HepG2 (cell line): ENCODE results near the gene NT5M. TPM values are rescaled to one million over a fixed set of nuclear protein-coding genes. Genes with fewer than 3 reads are reported as not detected.
A peak's percentile ranks its signal among the peaks of the same experiment; 100 is the strongest.

ENCODE experiments used
- ATAC-seq: fragments of 200-7000 bp; cut with Tn5 transposase; 3 replicates; pipeline ENCODE4 v1.9.1; 2020; ENCODE audit warnings: mild to moderate bottlenecking, moderate library complexity
- BruUV-seq: library from RNA; stranded (reverse); fragments of 400-500 nt; replicated peaks from 2 replicates; lab custom pipeline; 2021; lab: Mats Ljungman, UMichigan
- CTCF ChIA-PET: fragments of 300-600 bp; formaldehyde crosslinking; extraction: SDS; loops from one replicate; lab custom pipeline; 2021; ENCODE audit warnings: low total read pairs, inconsistent platforms, low intra/inter-chr PET ratio; lab: Yijun Ruan, JAX
- POLR2A ChIA-PET: fragments of 350-600 bp; sonication (Branson Sonifier 250); formaldehyde crosslinking; loops from one replicate; lab custom pipeline; 2020; ENCODE audit warnings: antibody characterized with exemption, inconsistent platforms; lab: Yijun Ruan, JAX
- DNase-seq: peaks from one replicate; pipeline ENCODE4 v3.0.0-alpha.2; 2015; ENCODE audit warnings: low spot score
- FAIRE-seq: peaks from 3 replicates; lab custom pipeline; 2011; peaks lifted over from hg19 to GRCh38; lab: Jason Lieb, UNC
- H2AFZ ChIP-seq: one replicate; pipeline ENCODE4 v1.6.1; 2011; ENCODE audit warnings: low read length, inconsistent platforms
- H3K27ac ChIP-seq: fragments of 300-600 bp; 3 replicates; pipeline ENCODE4 v1.8.0; 2011; ENCODE audit warnings: mixed run types, mild to moderate bottlenecking, mixed read lengths, low read length, inconsistent platforms; ENCODE audit not compliant: insufficient read depth; ENCODE audit errors: extremely low read length
- H3K27me3 ChIP-seq, 2 experiments: fragments of 200-600 bp in 1 of 2; 2 replicates in 1 of 2; 3 replicates in 1 of 2; pipeline versions ENCODE4 v1.6.0 to v1.8.0; 2011; ENCODE audit warnings: low read length in 2 of 2, mild to moderate bottlenecking in 2 of 2, moderate library complexity in 2 of 2, inconsistent platforms in 1 of 2; ENCODE audit not compliant: insufficient read depth in 2 of 2, control insufficient read depth in 1 of 2
- H3K36me3 ChIP-seq, 2 experiments: fragments of 200-600 bp in 1 of 2; replicated peaks in 1 of 2; 2 replicates in 1 of 2; 3 replicates in 1 of 2; pipeline versions ENCODE4 v1.5.1 to v1.8.0; 2011; ENCODE audit warnings: low read length in 2 of 2, inconsistent platforms in 1 of 2; ENCODE audit not compliant: insufficient read depth in 2 of 2, control insufficient read depth in 1 of 2
- H3K4me1 ChIP-seq: 2 replicates; pipeline ENCODE4 v1.5.1; 2012; ENCODE audit warnings: low read length, inconsistent platforms; ENCODE audit not compliant: insufficient read depth
- H3K4me2 ChIP-seq: 2 replicates; pipeline ENCODE4 v1.6.0; 2011; ENCODE audit warnings: low read depth, low read length, inconsistent platforms
- H3K4me3 ChIP-seq, 3 experiments: fragments of 200-600 bp in 1 of 3; sonication (generic), shearing (Covaris generic) in 1 of 3; replicated peaks in 1 of 3; 2 replicates each; pipeline ENCODE4 v1.5.1; 2011 to 2016; ENCODE audit warnings: low read length in 3 of 3, inconsistent platforms in 2 of 3, low read depth in 2 of 3, mild to moderate bottlenecking in 2 of 3, control low read depth in 1 of 3, mixed read lengths in 1 of 3; ENCODE audit not compliant: insufficient read depth in 1 of 3
- H3K79me2 ChIP-seq: one replicate; pipeline ENCODE4 v1.6.1; 2011; ENCODE audit warnings: low read length, inconsistent platforms; ENCODE audit not compliant: insufficient read depth
- H3K9ac ChIP-seq: 2 replicates; pipeline ENCODE4 v1.6.0; 2011; ENCODE audit warnings: mild to moderate bottlenecking, low read depth, low read length, inconsistent platforms; ENCODE audit not compliant: insufficient read depth
- H3K9me3 ChIP-seq: 2 replicates; pipeline ENCODE4 v1.5.1; 2012; ENCODE audit warnings: mild to moderate bottlenecking, low read length
- H4K20me1 ChIP-seq: 2 replicates; pipeline ENCODE4 v1.6.0; 2011; ENCODE audit warnings: inconsistent platforms, mild to moderate bottlenecking, low read length, moderate library complexity; ENCODE audit not compliant: insufficient read depth
- ARNTL ChIP-seq: sonication (generic); formaldehyde crosslinking; IDR thresholded peaks from 2 replicates; pipeline ENCODE4 v1.4.0; 2020; ENCODE audit warnings: mild to moderate bottlenecking, missing genetic modification reagents
- CC2D1A ChIP-seq: sonication (generic); formaldehyde crosslinking; IDR thresholded peaks from 2 replicates; pipeline ENCODE4 v1.8.1; 2023; ENCODE audit warnings: mild to moderate bottlenecking, missing genetic modification reagents
- CEBPB ChIP-seq: IDR thresholded peaks from 2 replicates; pipeline ENCODE4 v1.6.1; 2011; ENCODE audit warnings: low read depth, low read length, improper control_type of control experiment, borderline replicate concordance
- ELF1 ChIP-seq: sonication (generic); formaldehyde crosslinking; IDR thresholded peaks from 2 replicates; pipeline ENCODE4 v1.4.0; 2020; ENCODE audit warnings: missing genetic modification reagents
- HNRNPUL1 ChIP-seq: fragments of 200-400 bp; formaldehyde crosslinking; IDR thresholded peaks from 2 replicates; pipeline ENCODE4 v1.6.1; 2017; ENCODE audit warnings: low read depth, mild to moderate bottlenecking, low read length, moderate library complexity
- SIX1 ChIP-seq: sonication (generic); formaldehyde crosslinking; IDR thresholded peaks from 2 replicates; pipeline ENCODE4 v1.4.0; 2020; ENCODE audit warnings: missing genetic modification reagents, borderline replicate concordance
- SMYD3 ChIP-seq: sonication (generic); formaldehyde crosslinking; IDR thresholded peaks from 2 replicates; pipeline ENCODE4 v1.8.1; 2023; ENCODE audit warnings: mild to moderate bottlenecking, missing genetic modification reagents
- SP1 ChIP-seq, 2 experiments: fragments of 450-650 bp in 1 of 2; sonication (generic) in 1 of 2; formaldehyde crosslinking in 1 of 2; IDR thresholded peaks; 2 replicates each; pipeline versions ENCODE4 v1.4.0 to v1.6.1; 2016 to 2020; ENCODE audit warnings: missing genetic modification reagents in 1 of 2
- XBP1 ChIP-seq: sonication (generic); formaldehyde crosslinking; IDR thresholded peaks from 2 replicates; pipeline ENCODE4 v1.5.0; 2020; ENCODE audit warnings: missing genetic modification reagents
- ZNF441 ChIP-seq: sonication (generic); formaldehyde crosslinking; IDR thresholded peaks from 2 replicates; pipeline ENCODE4 v1.7.0; 2021; ENCODE audit warnings: missing genetic modification reagents, borderline replicate concordance
- ZSCAN20 ChIP-seq: sonication (generic); formaldehyde crosslinking; IDR thresholded peaks from 2 replicates; pipeline ENCODE4 v1.4.0; 2020; ENCODE audit warnings: missing genetic modification reagents, mild to moderate bottlenecking, borderline replicate concordance
- WGBS: methylation state at CpG from one replicate; pipeline ENCODE4 v1.1.6; 2017; ENCODE audit warnings: low lambda C conversion rate; 5-methylcytosine and 5-hydroxymethylcytosine counted together
- in situ Hi-C: cut with HindIII; loops from 2 replicates; pipeline ENCODE4 v1.10.0; 2017; ENCODE audit warnings: low pct_unique_long_range_greater_than_20kb; ENCODE audit not compliant: extremely low pct_ligation_motif_present
- intact Hi-C: fragments of 100-400 bp; cut with micrococcal nuclease; formaldehyde crosslinking; loops from one replicate; pipeline ENCODE4 v1.10.0; 2022; ENCODE audit not compliant: unreplicated experiment
- polyA plus RNA-seq, 8 experiments: library from polyadenylated mRNA; depleted of rRNA in 3 of 8; stranded (reverse) in 7 of 8; unstranded in 1 of 8; fragments of >200 nt; fragmentation: Illumina TruSeq in 4 of 8; extraction: Trizol in 4 of 8; gene quantifications; 2 replicates each; pipeline versions ENCODE4 v1.2.1 to v1.2.3, GENCODE V29; 2011 to 2016; ENCODE audit warnings: low read depth in 4 of 8, missing spikeins in 1 of 8, mixed read lengths in 1 of 8; ENCODE audit not compliant: insufficient read depth in 1 of 8
- total RNA-seq, 5 experiments: library from RNA; depleted of rRNA; stranded (reverse); fragments of >200 nt; fragmentation: Illumina TruSeq; extraction: Trizol; gene quantifications; 2 replicates each; pipeline ENCODE4 v1.2.3, GENCODE V29; 2016; ENCODE audit warnings: low read depth in 1 of 5
- TF ChIP-seq, protein P1 (sequence below): sonication (generic); formaldehyde crosslinking; IDR thresholded peaks from 2 replicates; pipeline ENCODE4 v1.5.0; 2020; ENCODE audit warnings: mild to moderate bottlenecking, missing genetic modification reagents, moderate library complexity
- TF ChIP-seq, protein P2 (sequence below): sonication (generic); formaldehyde crosslinking; IDR thresholded peaks from 2 replicates; pipeline ENCODE4 v1.5.0; 2020; ENCODE audit warnings: mild to moderate bottlenecking, missing genetic modification reagents
- TF ChIP-seq, protein P3 (sequence below): sonication (generic); formaldehyde crosslinking; IDR thresholded peaks from 2 replicates; pipeline ENCODE4 v1.4.0; 2020; ENCODE audit warnings: missing genetic modification reagents, borderline replicate concordance
- TF ChIP-seq, protein P4 (sequence below): sonication (generic); formaldehyde crosslinking; IDR thresholded peaks from 2 replicates; pipeline ENCODE4 v1.8.0; 2023; ENCODE audit warnings: mild to moderate bottlenecking, missing genetic modification reagents

Gene NT5M
- total and polyA plus RNA-seq, 2 of the 13 experiments (the other 11 are each of a cell fraction or from before 2014, with no cell fraction given), result 0.55 to 0.78 TPM

DNA sequence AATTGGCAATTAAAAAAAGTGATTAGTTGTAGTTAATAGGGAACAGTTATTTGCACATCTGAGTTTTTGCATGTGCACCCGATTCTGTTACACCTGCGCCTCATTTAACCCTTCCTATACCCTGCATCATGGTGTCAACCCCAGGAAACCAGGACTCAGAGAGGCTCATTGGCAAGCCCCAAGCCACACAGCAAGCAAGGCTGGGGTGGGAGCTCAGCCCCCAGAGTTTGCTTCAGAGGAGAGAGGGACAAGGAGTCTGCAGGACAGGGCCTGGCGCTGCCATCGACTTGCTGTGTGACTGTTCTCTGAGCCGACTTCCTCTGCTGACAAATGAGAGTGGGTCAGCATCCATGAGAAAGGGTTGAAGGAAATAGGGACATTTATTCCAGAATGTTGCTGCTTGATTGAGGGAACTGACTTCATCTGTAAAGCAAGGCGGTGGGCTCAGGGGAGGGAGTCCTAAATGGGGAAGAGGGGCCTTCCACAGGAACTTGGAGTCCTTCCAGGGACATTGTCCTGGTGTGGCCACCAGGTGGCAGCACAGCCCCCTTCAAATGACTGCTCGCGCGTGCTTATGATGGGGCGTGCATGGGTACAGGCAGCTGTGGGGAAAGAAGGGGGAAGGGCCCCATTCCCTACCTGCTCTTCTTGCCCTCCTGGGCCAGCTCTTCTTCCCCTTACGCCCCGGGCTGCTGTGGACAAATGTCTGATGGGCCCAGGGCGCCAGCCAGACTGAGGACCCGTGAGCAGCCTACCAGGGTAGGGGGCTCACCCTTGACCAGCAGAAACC, 51.6 kb downstream of the NT5M start:
- Histone ChIP-seq H3K9ac (no peak overlapping the region), H3K36me3 (no peaks in the 10 kb centered on the region), H4K20me1 (no peaks in the 10 kb centered on the region), H2AFZ (no peak overlapping the region), H3K79me2 (no peaks in the 10 kb centered on the region), H3K4me2 (no peak overlapping the region), H3K9me3 (no peaks in the 10 kb centered on the region), H3K27me3 (peaks cover 0 to 23% of the 10 kb centered on the region in 2 experiments; a peak in 4 of 5 replicates), H3K27ac (no peak overlapping the region), H3K4me3 (no peak overlapping the region; a peak in 1 of 6 replicates), H3K4me1 (peaks cover 52% of the 10 kb centered on the region)
- WGBS, result 34% methylated on average over 12 of the region's 14 CpGs
- peak; percentile 27 for ATAC-seq
- ChIA-PET CTCF (interaction anchor here (0.6 to 3.5 kb wide), 9 partner anchors 46 to 287 kb away, joined by 3 to 45 read pairs (median 19); partner anchors contain the start of gene RASD1), POLR2A (interaction anchor here (0.7 to 2.3 kb wide), 3 partner anchors 70 to 142 kb away, joined by 3 to 10 read pairs (median 3); partner anchors contain the start of gene RASD1)
- in situ Hi-C loops, result loop anchor here (5.0 kb wide), 5 partner anchors 63 to 288 kb away; partner anchors contain the start of gene RASD1
- no TSS peak for BruUV-seq
- DNase-seq, result peak; percentile 47
- intact Hi-C loops, result no loop called here
- FAIRE-seq, result no peak
- no peak for TF ChIP-seq SIX1
- no peak for TF ChIP-seq XBP1
- no peak for TF ChIP-seq ZSCAN20
- TF ChIP-seq HNRNPUL1, result no peak
- no peak for TF ChIP-seq CEBPB
- TF ChIP-seq ELF1 (CRISPR knock-in tag), result no peak
- no peak for TF ChIP-seq SMYD3 (CRISPR knock-in tag)
- TF ChIP-seq SP1 (IDR thresholded peaks at IDR 0.05), result no peak
- TF ChIP-seq SP1 (CRISPR knock-in tag; IDR thresholded peaks at IDR 0.05), result no peak
- TF ChIP-seq, protein P1, sequence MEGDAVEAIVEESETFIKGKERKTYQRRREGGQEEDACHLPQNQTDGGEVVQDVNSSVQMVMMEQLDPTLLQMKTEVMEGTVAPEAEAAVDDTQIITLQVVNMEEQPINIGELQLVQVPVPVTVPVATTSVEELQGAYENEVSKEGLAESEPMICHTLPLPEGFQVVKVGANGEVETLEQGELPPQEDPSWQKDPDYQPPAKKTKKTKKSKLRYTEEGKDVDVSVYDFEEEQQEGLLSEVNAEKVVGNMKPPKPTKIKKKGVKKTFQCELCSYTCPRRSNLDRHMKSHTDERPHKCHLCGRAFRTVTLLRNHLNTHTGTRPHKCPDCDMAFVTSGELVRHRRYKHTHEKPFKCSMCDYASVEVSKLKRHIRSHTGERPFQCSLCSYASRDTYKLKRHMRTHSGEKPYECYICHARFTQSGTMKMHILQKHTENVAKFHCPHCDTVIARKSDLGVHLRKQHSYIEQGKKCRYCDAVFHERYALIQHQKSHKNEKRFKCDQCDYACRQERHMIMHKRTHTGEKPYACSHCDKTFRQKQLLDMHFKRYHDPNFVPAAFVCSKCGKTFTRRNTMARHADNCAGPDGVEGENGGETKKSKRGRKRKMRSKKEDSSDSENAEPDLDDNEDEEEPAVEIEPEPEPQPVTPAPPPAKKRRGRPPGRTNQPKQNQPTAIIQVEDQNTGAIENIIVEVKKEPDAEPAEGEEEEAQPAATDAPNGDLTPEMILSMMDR (CRISPR knock-in tag), result peak; percentile 93
- no peak for TF ChIP-seq ARNTL (CRISPR knock-in tag)
- TF ChIP-seq, protein P2, sequence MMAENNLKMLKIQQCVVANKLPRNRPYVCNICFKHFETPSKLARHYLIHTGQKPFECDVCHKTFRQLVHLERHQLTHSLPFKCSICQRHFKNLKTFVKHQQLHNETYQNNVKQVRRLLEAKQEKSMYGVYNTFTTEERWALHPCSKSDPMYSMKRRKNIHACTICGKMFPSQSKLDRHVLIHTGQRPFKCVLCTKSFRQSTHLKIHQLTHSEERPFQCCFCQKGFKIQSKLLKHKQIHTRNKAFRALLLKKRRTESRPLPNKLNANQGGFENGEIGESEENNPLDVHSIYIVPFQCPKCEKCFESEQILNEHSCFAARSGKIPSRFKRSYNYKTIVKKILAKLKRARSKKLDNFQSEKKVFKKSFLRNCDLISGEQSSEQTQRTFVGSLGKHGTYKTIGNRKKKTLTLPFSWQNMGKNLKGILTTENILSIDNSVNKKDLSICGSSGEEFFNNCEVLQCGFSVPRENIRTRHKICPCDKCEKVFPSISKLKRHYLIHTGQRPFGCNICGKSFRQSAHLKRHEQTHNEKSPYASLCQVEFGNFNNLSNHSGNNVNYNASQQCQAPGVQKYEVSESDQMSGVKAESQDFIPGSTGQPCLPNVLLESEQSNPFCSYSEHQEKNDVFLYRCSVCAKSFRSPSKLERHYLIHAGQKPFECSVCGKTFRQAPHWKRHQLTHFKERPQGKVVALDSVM, result no peak
- TF ChIP-seq, protein P3, sequence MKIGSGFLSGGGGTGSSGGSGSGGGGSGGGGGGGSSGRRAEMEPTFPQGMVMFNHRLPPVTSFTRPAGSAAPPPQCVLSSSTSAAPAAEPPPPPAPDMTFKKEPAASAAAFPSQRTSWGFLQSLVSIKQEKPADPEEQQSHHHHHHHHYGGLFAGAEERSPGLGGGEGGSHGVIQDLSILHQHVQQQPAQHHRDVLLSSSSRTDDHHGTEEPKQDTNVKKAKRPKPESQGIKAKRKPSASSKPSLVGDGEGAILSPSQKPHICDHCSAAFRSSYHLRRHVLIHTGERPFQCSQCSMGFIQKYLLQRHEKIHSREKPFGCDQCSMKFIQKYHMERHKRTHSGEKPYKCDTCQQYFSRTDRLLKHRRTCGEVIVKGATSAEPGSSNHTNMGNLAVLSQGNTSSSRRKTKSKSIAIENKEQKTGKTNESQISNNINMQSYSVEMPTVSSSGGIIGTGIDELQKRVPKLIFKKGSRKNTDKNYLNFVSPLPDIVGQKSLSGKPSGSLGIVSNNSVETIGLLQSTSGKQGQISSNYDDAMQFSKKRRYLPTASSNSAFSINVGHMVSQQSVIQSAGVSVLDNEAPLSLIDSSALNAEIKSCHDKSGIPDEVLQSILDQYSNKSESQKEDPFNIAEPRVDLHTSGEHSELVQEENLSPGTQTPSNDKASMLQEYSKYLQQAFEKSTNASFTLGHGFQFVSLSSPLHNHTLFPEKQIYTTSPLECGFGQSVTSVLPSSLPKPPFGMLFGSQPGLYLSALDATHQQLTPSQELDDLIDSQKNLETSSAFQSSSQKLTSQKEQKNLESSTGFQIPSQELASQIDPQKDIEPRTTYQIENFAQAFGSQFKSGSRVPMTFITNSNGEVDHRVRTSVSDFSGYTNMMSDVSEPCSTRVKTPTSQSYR (CRISPR knock-in tag), result peak; percentile 53; the same call in 1 of the 2 replicates
- no peak for TF ChIP-seq CC2D1A
- TF ChIP-seq, protein P4, sequence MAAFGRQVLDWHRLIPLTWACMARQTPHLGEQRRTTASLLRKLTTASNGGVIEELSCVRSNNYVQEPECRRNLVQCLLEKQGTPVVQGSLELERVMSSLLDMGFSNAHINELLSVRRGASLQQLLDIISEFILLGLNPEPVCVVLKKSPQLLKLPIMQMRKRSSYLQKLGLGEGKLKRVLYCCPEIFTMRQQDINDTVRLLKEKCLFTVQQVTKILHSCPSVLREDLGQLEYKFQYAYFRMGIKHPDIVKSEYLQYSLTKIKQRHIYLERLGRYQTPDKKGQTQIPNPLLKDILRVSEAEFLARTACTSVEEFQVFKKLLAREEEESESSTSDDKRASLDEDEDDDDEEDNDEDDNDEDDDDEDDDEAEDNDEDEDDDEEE (CRISPR knock-in tag), result 0 out of 2 replicates have a peak, but pooled peaks have one; percentile 80
- no peak for TF ChIP-seq ZNF441 (CRISPR knock-in tag)
